GM18498 (cell line): ENCODE results near the gene ERI3.

Experiments used
- ATAC-seq: cut with Tn5 transposase; IDR thresholded peaks from one replicate; pipeline ENCODE4 v1.9.1; 2021; ENCODE audit warnings: mild to moderate bottlenecking, moderate library complexity; ENCODE audit not compliant: unreplicated experiment

Gene ERI3

DNA sequence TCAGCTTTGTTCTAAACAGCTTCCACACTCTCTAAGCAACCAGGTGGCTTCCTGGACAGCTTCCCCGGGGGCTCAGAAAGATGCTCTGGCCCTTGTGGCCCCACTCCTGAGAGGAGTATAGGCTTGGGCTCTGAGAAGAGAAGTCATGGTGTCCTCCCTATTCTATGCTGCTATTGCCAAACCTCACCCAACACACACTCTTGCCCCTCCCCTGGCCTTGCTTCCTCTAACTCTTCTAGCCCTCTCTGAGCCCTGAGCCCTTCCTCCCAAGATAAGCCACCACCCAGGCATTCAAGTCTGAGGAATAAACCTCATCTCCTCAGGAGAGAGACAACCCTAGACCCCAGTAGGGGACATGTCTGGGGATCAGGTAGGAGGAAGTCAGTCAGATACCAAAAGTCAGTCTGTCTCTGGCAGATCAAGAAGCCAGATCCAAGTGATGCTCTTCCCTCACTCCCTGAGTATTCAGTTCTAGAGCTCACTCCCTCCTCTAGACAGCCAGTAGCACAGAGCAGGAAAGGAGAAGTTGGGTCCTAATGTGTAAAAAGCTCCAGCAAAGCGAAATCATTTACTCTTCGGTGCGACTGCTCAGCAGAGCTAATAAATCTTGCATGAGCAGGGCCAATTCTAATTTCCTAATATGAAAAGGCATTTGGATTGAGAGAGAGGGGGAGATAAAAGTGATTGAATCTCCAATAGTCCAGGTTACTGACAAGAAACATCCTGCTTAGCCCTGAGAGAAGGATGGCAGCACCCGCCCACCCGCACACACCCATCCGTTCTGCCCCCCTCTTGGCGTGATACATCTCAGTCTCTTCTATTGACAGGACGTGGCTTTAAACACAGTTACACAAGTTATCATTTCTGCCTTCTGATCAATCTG, 91.2 kb downstream of the ERI3 start:
- no peak for ATAC-seq

GRCh38 chr1:44262816-44263567, 92.1 kb downstream of the ERI3 start:
- ATAC-seq = no peak

- ATAC-seq = no peak
Measured at GRCh38 chr1:44262414-44262813, 92.6 kb downstream of the ERI3 start.

DNA sequence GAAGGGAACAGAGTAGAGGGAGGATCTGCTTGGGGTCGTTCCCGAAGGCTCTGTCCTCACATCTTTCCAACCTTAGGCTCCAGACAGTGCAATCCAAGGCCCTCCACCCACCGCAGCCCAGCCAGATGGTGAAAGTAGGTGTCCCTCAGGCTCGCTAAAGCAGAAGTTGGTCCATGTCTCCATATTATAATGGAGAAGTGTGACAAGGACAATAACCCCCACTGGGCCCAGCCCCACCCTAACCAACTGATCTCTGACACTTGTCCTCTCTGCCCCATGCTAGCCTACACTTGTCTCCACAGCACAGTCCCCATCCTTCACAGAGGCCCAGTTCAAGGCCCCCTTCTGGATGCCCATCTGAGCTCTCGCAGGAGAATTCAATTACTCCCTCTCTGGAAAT, 93.1 kb downstream of the ERI3 start:
- ATAC-seq = no peak

DNA sequence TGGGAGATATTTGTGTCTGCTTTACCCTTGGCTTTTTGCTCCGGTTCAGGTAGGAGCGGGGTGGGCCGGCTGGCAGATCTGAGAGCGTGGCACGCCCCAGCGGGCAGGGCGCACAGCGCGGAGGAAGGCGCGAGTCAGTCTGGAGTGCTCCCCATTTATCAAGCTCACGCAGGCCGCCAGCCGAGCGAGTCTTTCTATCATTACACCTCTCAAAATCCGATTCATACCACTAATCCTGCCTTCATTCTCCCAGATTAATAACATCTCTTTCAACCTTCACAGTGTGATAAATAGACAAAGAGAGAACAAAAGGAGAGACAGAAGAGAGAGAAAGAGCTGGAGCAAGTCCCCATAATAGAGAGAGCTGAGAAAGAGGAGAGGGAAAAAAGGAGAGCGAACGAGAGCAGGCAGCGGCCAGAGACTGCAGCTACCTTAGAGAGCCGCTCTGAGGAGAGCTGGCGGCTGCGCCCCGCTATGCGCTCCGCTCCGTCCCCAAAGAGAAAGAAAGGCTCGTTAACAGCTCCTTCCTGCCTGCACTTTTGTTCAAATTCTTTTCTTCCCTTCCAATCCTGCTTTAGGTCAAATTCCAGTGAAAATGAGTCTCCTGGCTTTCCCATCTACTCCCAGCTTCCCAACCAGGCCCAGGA, 93.8 kb downstream of the ERI3 start:
- ATAC-seq = no peak

DNA sequence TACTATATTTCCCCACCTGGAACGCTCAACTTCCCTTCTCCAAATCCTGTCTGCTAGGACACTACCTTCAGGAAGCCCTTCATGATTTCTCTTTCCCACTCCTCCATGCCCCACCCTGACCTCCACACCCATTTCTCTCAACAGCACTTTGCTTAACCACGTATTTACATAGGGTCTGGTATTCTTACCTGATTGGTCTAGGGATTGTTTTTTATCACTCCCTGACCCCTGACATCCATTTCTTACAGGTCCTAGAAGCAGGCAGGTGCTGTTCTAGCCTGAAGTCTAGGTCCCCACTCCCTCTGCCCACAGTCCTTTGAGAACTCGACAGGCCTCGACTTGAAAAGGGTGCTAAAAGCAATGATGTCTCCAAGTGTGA, 94.3 kb downstream of the ERI3 start:
- ATAC-seq = no peak

- no peak for ATAC-seq
Measured at GRCh38 chr1:44259090-44259489, 96.0 kb downstream of the ERI3 start.

DNA sequence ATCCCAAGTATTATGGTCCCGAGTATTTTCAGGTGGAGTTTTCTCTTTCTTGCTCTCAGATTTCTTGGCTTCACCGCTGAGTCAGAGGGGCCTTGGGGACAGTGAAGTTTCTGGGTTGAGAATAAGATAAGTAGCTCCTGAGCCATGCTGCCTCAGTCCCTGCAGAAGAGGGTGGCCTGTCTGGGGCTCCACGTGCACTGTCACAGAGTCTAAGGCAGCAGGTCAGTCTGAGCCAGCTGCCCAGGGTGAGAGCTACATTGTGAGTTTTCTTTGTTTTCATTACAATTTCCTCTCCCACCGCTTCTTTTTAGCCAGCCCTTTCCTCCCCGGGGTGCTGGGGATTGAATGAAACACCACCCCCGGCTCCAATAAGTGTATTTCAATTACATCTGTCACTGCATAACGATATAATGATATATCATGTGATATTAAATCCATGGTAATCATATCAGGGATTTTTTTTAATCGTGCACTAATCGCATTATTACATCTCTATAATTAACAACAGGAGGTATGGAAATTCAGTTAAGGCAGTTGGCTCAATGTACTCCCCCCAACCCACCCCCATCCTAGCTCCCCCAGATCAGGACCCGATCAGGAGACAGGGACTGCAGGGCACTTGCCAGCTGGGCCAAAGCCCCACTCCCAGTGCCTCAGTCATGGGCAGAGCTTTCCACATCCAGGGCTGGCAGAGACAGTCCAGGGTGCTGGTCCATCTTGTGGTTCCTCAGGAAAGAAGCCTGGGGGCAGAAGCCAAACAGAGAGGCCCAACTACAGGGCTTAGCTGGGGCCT, 98.1 kb downstream of the ERI3 start:
- no peak for ATAC-seq

- no peak for ATAC-seq
Measured at GRCh38 chr1:44254392-44254910, 100.6 kb downstream of the ERI3 start.

- no peak for ATAC-seq
Measured at GRCh38 chr1:44251989-44252671, 102.9 kb downstream of the ERI3 start.

DNA sequence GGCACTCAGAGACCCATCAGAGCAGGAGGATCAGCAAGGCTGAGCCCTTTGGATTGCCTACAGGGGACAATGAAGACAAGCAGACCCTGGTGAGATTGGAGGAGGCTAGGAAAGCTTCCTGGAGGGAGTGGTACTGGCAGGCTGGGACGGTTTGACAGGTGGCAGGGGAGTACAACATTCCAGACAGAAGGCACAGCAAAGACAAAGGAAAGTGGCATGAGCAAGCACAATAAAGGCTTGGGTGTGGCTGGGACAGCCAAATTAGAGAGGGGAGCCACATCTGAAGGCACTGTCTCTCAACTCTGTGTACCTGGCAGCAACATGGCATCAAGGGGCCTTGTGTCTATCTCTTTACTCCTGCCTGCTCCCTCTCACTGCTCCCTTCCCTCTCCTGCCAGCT, 103.6 kb downstream of the ERI3 start:
- no peak for ATAC-seq

DNA sequence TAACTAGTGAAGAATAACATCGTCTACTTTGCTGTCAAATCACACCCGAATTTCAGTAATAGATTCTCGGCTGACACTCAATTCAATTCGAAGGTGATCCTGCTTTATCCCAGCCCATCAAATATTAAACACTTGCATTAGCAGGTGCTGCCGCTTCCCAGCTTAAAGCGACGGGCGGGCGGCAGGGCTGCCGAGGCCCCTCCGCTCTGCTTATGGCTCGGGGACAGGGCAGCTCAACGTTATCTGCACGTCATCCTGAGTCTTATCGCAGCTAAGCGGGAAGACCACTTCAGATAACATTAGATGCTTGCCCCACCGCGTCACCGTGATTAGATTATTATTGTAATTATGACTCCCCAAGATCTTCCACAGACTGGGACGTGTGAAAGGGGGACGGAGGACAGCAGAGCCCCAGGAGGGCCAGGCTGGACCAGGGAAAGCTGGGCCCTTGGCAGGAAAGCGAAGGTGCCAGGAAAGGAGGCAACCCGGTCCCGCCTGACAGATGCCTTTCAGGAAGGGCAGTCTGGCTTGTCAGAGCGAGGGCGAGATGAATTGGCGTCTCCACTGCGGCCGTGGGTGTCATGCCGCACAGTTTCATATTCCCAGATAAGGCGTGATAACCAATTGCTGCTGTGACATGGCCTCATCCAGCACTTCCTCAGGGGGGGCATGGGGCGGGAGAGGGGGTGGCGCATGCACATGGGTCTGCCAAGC, 104.8 kb downstream of the ERI3 start:
- no peak for ATAC-seq

DNA sequence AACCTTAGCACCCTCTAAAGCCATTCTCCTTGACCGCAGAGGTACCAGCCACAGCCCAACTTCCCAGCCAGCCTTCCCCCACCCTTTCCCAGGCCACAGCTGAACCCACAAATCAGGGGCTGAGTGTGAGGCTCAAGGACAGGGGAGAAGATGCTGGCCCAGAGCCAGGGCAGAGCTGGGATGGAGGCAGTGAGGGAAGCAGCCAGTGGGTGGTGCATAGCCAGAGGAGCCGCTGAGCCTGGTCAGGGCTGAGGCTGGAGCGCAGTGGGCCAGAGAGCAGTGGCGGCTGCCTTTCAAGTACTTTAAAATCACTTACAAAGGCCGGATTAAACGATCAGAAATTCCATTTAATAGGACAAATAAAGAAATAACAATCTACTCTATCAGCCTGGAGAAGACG, 105.5 kb downstream of the ERI3 start:
- no peak for ATAC-seq

DNA sequence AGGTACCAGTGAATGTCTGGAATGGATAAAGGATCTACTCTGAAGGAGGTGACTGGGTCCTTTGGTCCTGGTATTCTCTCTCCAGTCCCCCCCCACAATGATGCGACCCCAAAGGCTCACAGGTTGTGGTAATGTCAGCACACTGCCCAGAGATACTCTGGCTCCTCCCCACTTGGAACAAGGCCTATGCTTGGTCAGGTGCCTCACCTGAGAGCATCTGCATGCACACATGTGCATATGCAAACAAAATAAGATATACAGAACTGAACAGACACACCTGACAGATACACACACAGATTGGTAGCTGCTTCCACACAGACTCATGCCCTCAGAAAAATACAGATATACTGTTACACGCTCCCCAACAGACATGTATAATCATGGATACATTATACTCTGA, 108.3 kb downstream of the ERI3 start:
- ATAC-seq = no peak

- ATAC-seq = no peak
Measured at GRCh38 chr1:44244986-44245385, 110.1 kb downstream of the ERI3 start.

GRCh38 chr1:44243782-44244495, 111.1 kb downstream of the ERI3 start:
- no peak for ATAC-seq

GRCh38 chr1:44242746-44243145, 112.3 kb downstream of the ERI3 start:
- no peak for ATAC-seq

DNA sequence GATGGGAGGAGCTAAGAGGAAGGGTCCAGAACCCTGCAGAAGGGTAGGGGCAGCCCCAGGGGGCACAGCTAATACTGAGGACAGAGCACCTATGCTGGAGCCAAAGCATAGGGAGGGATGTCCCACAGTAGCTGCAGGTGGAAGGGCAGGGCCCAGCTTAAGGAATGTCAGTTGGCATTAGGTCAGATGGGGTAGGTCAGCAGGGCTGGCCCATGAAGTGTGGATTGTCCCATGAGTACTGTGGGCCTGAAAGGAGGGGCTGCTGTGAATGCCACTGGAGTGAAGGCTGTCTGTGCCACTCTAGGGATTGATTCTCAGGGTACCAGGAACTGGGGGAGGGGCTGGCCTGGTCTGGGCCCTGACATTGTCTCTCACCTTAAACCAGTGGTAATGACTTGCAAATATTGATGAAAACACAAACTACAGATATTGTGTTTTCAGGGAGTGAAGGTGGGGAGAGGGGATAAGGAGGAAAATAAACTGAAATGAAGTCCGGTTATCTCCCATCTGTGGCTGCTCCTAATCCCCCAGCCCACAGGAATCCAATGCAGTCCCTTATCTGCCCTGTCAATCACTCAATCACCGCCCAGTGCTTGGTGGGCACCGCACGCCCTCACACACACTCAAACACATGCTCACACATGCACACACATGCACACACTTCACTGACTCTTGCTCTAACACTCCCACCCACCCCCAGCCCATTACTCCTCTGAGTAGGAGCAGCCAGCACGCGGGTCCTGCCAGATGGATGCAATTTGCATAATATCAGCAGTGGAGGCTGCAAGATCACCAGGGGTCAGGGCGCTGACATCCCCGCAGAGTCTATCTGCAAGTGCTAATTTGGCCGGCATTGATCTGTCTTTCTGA, 114.0 kb downstream of the ERI3 start:
- no peak for ATAC-seq
